HCT116 (cell line): ENCODE measurements around the gene GSK3A.

ENCODE experiments used
- CEBPB ChIP-seq: IDR thresholded peaks from 2 replicates; pipeline ENCODE4 v1.6.1; 2012; ENCODE audit warnings: low read depth
- EZH2 ChIP-seq: fragments of 200-600 bp; sonication (generic); IDR thresholded peaks from 2 replicates; pipeline ENCODE4 v1.6.1; 2017; ENCODE audit warnings: antibody characterized with exemption, mixed run types
- EZH2phosphoT487 ChIP-seq: fragments of 200-600 bp; IDR thresholded peaks from 2 replicates; pipeline ENCODE4 v1.6.1; 2018; ENCODE audit warnings: antibody characterized with exemption, borderline replicate concordance
- JUND ChIP-seq: IDR thresholded peaks from 2 replicates; pipeline ENCODE4 v1.6.1; 2012
- POLR2A ChIP-seq: IDR thresholded peaks from 2 replicates; pipeline ENCODE4 v1.7.0; 2011; ENCODE audit warnings: borderline replicate concordance; ENCODE audit not compliant: insufficient read depth, insufficient read length; ENCODE audit errors: extremely low read depth
- SIN3A ChIP-seq: IDR thresholded peaks from 2 replicates; pipeline ENCODE4 v1.6.1; 2012; ENCODE audit warnings: low read depth
- SP1 ChIP-seq: IDR thresholded peaks from 2 replicates; pipeline ENCODE4 v1.6.1; 2012; ENCODE audit warnings: low read depth
- SRF ChIP-seq: IDR thresholded peaks from 2 replicates; pipeline ENCODE4 v1.6.1; 2012; ENCODE audit warnings: low read depth
- YY1 ChIP-seq: IDR thresholded peaks from 2 replicates; pipeline ENCODE4 v1.6.1; 2011; ENCODE audit warnings: low read length, low read depth, moderate library complexity, mild to moderate bottlenecking; ENCODE audit not compliant: insufficient replicate concordance; ENCODE audit errors: extremely low read depth
- ZFX ChIP-seq: fragments of 450-650 bp; IDR thresholded peaks from 2 replicates; pipeline ENCODE4 v1.6.1; 2017
- TF ChIP-seq, protein P1 (sequence below), 3 experiments: fragments of 200-600 bp in 1 of 3; sonication (generic) in 1 of 3; IDR thresholded peaks in 2 of 3; conservative IDR thresholded peaks in 1 of 3; 2 replicates each; pipeline ENCODE4 v1.5.1; 2012 to 2017; ENCODE audit warnings: low read depth in 2 of 3, low read length in 2 of 3, antibody characterized with exemption in 1 of 3, borderline replicate concordance in 1 of 3, control low read depth in 1 of 3, mild to moderate bottlenecking in 1 of 3, mixed read lengths in 1 of 3, mixed run types in 1 of 3, moderate library complexity in 1 of 3; ENCODE audit not compliant: insufficient read depth in 1 of 3
- TF ChIP-seq, protein P2 (sequence below): IDR thresholded peaks from 2 replicates; pipeline ENCODE4 v1.6.1; 2012; ENCODE audit warnings: low read depth

DNA sequence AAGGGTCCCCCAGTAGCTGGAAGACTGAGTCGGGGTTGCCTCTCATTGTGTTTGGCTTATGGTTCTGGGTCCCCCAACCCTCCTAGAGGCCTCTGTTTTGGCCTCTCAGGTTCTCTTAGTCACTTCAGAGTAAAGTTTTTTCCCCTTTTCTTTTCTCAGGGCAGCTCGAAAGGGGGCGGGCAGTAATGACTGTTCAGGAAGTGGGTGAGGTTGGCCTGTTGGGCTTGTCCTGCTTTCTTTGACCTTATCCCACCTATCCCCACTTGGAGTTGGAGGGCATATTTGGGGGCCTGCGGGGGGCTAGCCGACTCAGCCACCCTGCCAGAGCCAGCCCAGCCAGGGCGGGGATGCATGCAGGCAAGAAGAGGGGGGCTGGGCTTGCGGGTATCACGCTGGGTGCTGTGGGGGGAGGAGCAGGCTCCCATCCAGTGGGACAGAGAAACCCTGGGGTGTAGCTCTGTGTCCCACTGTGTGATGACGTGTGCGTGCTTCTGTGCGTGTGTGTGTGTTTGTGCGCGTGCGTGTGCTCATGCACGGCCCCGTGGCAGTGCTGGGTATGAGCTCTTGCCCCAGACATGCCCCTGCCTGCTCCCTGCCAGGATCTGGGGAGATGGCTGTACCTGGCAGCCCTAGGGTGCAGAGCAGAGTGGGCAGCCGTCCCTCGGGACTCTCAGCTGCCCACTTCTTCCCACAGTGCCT is 28.1 kb upstream of the GSK3A start:
- TF ChIP-seq SRF, result no peak
- TF ChIP-seq, protein P1, sequence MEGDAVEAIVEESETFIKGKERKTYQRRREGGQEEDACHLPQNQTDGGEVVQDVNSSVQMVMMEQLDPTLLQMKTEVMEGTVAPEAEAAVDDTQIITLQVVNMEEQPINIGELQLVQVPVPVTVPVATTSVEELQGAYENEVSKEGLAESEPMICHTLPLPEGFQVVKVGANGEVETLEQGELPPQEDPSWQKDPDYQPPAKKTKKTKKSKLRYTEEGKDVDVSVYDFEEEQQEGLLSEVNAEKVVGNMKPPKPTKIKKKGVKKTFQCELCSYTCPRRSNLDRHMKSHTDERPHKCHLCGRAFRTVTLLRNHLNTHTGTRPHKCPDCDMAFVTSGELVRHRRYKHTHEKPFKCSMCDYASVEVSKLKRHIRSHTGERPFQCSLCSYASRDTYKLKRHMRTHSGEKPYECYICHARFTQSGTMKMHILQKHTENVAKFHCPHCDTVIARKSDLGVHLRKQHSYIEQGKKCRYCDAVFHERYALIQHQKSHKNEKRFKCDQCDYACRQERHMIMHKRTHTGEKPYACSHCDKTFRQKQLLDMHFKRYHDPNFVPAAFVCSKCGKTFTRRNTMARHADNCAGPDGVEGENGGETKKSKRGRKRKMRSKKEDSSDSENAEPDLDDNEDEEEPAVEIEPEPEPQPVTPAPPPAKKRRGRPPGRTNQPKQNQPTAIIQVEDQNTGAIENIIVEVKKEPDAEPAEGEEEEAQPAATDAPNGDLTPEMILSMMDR (IDR thresholded peaks at IDR 0.05 in 2 of 3, conservative IDR thresholded peaks at IDR 0.05 in 1 of 3; ENCODE audit: borderline replicate concordance in 1 of 3, insufficient read depth in 1 of 3, low read depth in 2 of 3, low read length in 2 of 3), result no peak
- TF ChIP-seq EZH2phosphoT487, result no peak
- no peak for TF ChIP-seq JUND
- no peak for TF ChIP-seq EZH2
- TF ChIP-seq, protein P2, sequence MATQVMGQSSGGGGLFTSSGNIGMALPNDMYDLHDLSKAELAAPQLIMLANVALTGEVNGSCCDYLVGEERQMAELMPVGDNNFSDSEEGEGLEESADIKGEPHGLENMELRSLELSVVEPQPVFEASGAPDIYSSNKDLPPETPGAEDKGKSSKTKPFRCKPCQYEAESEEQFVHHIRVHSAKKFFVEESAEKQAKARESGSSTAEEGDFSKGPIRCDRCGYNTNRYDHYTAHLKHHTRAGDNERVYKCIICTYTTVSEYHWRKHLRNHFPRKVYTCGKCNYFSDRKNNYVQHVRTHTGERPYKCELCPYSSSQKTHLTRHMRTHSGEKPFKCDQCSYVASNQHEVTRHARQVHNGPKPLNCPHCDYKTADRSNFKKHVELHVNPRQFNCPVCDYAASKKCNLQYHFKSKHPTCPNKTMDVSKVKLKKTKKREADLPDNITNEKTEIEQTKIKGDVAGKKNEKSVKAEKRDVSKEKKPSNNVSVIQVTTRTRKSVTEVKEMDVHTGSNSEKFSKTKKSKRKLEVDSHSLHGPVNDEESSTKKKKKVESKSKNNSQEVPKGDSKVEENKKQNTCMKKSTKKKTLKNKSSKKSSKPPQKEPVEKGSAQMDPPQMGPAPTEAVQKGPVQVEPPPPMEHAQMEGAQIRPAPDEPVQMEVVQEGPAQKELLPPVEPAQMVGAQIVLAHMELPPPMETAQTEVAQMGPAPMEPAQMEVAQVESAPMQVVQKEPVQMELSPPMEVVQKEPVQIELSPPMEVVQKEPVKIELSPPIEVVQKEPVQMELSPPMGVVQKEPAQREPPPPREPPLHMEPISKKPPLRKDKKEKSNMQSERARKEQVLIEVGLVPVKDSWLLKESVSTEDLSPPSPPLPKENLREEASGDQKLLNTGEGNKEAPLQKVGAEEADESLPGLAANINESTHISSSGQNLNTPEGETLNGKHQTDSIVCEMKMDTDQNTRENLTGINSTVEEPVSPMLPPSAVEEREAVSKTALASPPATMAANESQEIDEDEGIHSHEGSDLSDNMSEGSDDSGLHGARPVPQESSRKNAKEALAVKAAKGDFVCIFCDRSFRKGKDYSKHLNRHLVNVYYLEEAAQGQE, result no peak
- no peak for TF ChIP-seq SP1
- TF ChIP-seq SIN3A, result no peak
- TF ChIP-seq POLR2A, result no peak
- TF ChIP-seq CEBPB, result no peak
- TF ChIP-seq ZFX, result no peak
- TF ChIP-seq YY1, result no peak
